SH-SY5Y (cell line): ENCODE data around the gene UTS2R.

Experiments
- GATA2 ChIP-seq: IDR thresholded peaks from 2 replicates; pipeline ENCODE4 v1.6.1; 2011; ENCODE audit warnings: mild to moderate bottlenecking, low read depth, low read length
- GATA3 ChIP-seq: IDR thresholded peaks from 2 replicates; pipeline ENCODE4 v1.6.1; 2011; ENCODE audit warnings: low read depth, mild to moderate bottlenecking, low read length, moderate library complexity

- TF ChIP-seq GATA2, result no peak
- TF ChIP-seq GATA3, result no peak
Observed at GRCh38 chr17:82369211-82369610, 2.4 kb upstream of the UTS2R start.
